Naive thymus-derived CD4-positive, alpha-beta T cell (primary cell): ENCODE data around the gene CYRIA. TPM values are rescaled to one million over a fixed set of nuclear protein-coding genes. Genes with fewer than 3 reads are reported as not detected.

Source experiments
- ATAC-seq: fragments of 150-1000 bp; cut with Tn5 transposase; 2 replicates; pipeline ENCODE4 v1.10.0; 2021; ENCODE audit warnings: mild to moderate bottlenecking, moderate library complexity
- CTCF ChIA-PET: fragments of 350-600 bp; sonication (Branson Sonifier 250); formaldehyde crosslinking; loops from one replicate; lab custom pipeline; 2021; ENCODE audit warnings: antibody characterized with exemption; lab: Charles Lee
- POLR2A ChIA-PET: fragments of 350-600 bp; sonication (Branson Sonifier 250); formaldehyde crosslinking; loops from one replicate; lab custom pipeline; 2021; ENCODE audit warnings: antibody characterized with exemption, inconsistent platforms; lab: Charles Lee
- DNase-seq, 9 donors: peaks; one replicate each; pipeline versions ENCODE4 v3.0.0 to v3.0.0-alpha.2; 2020 to 2022; ENCODE audit warnings: mixed read lengths in 1 of 9
- H3K27ac ChIP-seq: one replicate; pipeline ENCODE4 v1.7.0; 2013; ENCODE audit warnings: mild to moderate bottlenecking, low read depth, low read length, moderate library complexity
- H3K27me3 ChIP-seq, 2 donors: one replicate each; pipeline ENCODE4 v1.7.0; 2013; ENCODE audit warnings: low read length in 2 of 2, mild to moderate bottlenecking in 2 of 2, moderate library complexity in 2 of 2; ENCODE audit not compliant: control insufficient read depth in 2 of 2, insufficient read depth in 2 of 2
- H3K36me3 ChIP-seq, 3 experiments: 1 replicate in 2 of 3; 2 replicates in 1 of 3; pipeline ENCODE4 v1.7.0; 2013; ENCODE audit warnings: low read length in 3 of 3, mild to moderate bottlenecking in 3 of 3, moderate library complexity in 1 of 3; ENCODE audit not compliant: insufficient read depth in 3 of 3, control insufficient read depth in 2 of 3
- H3K4me1 ChIP-seq, 2 donors: one replicate each; pipeline ENCODE4 v1.7.0; 2013; ENCODE audit warnings: low read length in 2 of 2, mild to moderate bottlenecking in 2 of 2, moderate library complexity in 1 of 2; ENCODE audit not compliant: control insufficient read depth in 2 of 2, insufficient read depth in 2 of 2
- H3K4me3 ChIP-seq: 2 replicates; pipeline ENCODE4 v1.7.0; 2013; ENCODE audit warnings: mild to moderate bottlenecking, low read length
- H3K9me3 ChIP-seq, 3 experiments: 1 replicate in 2 of 3; 2 replicates in 1 of 3; pipeline ENCODE4 v1.7.0; 2013; ENCODE audit warnings: low read length in 3 of 3; ENCODE audit not compliant: control insufficient read depth in 2 of 3
- H3K27ac Mint-ChIP-seq, 9 donors: one replicate each; pipeline ENCODE4 v1.8.0; 2020 to 2022; ENCODE audit warnings: mixed read lengths in 9 of 9, mild to moderate bottlenecking in 8 of 9, moderate library complexity in 5 of 9, inconsistent platforms in 2 of 9
- H3K27me3 Mint-ChIP-seq, 5 donors: one replicate each; pipeline ENCODE4 v1.8.0; 2021 to 2022; ENCODE audit warnings: mixed read lengths in 5 of 5, mild to moderate bottlenecking in 1 of 5
- H3K36me3 Mint-ChIP-seq, 5 donors: one replicate each; pipeline ENCODE4 v1.8.0; 2020 to 2022; ENCODE audit warnings: mixed read lengths in 5 of 5, mild to moderate bottlenecking in 3 of 5, inconsistent platforms in 1 of 5
- H3K4me1 Mint-ChIP-seq, 7 donors: one replicate each; pipeline ENCODE4 v1.8.0; 2020 to 2022; ENCODE audit warnings: mixed read lengths in 7 of 7, mild to moderate bottlenecking in 3 of 7, inconsistent platforms in 1 of 7
- H3K4me3 Mint-ChIP-seq, 10 donors: one replicate each; pipeline ENCODE4 v1.8.0; 2020 to 2022; ENCODE audit warnings: mild to moderate bottlenecking in 10 of 10, mixed read lengths in 10 of 10, moderate library complexity in 6 of 10, inconsistent platforms in 2 of 10
- H3K9me3 Mint-ChIP-seq, 11 donors: one replicate each; pipeline ENCODE4 v1.8.0; 2020 to 2022; ENCODE audit warnings: mixed read lengths in 11 of 11, mild to moderate bottlenecking in 4 of 11, inconsistent platforms in 1 of 11, moderate library complexity in 1 of 11
- intact Hi-C, 2 donors: fragments of 100-400 bp; cut with micrococcal nuclease; formaldehyde crosslinking; loops; one replicate each; pipeline ENCODE4 v1.15.1; 2023
- polyA plus RNA-seq, 2 donors: library from polyadenylated mRNA; unstranded; fragments of 300-500 nt; fragmentation: Illumina TruSeq; gene quantifications; one replicate each; pipeline ENCODE4 v1.2.3, GENCODE V29; 2021
- total RNA-seq, 6 experiments: library from RNA in 5 of 6; stranded (reverse) in 5 of 6; gene quantifications; 1 replicate in 5 of 6; 2 replicates in 1 of 6; pipeline ENCODE4 v1.2.3 and lab custom pipeline; 2021 to 2026

CYRIA gene
- total RNA-seq (10 to 100 TPM in 1 of 5 experiments, 1 to 10 TPM in 2, under 1 TPM in 2; 0.16 to 48.7 (median 1.1) TPM), polyA plus RNA-seq (1 to 10 TPM in 1 of 2 donors, under 1 TPM in 1; 0.70 to 1.6 TPM), total RNA-seq (lab: John Stamatoyannopoulos, UW) (0.81 reads per million)

DNA sequence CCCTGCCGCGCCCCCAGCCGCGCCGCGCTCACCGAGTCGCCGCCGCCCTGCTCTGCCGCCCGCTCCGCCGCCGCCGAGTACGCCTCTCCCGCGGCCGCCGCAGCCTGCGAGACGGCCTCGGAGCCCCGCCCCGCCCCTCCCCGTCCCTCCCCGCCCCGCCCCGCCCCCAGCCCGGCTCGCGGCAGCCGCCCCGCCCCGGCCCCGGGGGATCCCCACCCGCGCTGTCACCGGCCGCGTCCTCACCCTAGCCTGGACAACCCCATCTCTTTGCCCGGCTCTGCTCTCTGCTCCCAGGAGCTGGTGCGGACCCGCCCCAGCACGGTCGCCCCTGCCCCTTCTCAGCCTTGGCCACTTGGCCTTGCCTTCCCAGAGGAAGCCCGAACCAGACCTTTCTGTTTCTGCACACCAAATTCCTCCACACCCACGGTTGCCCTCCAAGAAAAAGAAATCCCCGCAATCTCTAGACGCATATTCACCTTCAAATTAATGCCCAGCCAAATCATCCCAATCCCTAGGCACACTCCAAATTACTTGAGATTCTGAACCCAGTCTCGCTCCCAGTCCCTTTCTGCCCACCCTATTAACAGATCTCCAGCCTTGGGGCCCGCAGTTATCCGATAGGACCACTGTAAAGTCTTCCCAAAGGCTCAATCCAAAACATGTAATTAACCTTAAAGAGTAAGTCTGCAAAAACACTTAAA lies at the start of gene CYRIA:
Gene CYRIA, minus strand, starts transcription at position 87 of the 701 bp plus-strand sequence. CDS start 77,715 bp downstream, outside the sequence.
- no peaks in the 10 kb centered on the region for H3K9me3 ChIP-seq
- peak; percentile 86 for ATAC-seq
- peaks cover 3 to 4% of the 10 kb centered on the region in 2 donors for H3K4me1 ChIP-seq
- ChIA-PET POLR2A (no interaction called here), CTCF (no interaction called here)
- peaks cover 10 to 39% (median 21%) of the 10 kb centered on the region in 7 donors for H3K4me1 Mint-ChIP-seq
- peak in 8 of 9 donors; percentile 16 to 73 (median 34) for DNase-seq
- H3K4me3 ChIP-seq = peak within 1 kb of the TSS; percentile 49
- H3K9me3 Mint-ChIP-seq = no peaks in the 10 kb centered on the region
- peaks cover 32 to 57% (median 44%) of the 10 kb centered on the region in 5 donors for H3K27me3 Mint-ChIP-seq
- H3K36me3 Mint-ChIP-seq = no peaks in the 10 kb centered on the region
- no peak within 1 kb of the TSS for H3K27ac ChIP-seq
- peak within 1 kb of the TSS in 7 of 9 donors; percentile 17 to 91 (median 53) for H3K27ac Mint-ChIP-seq
- intact Hi-C loops = no loop called here
- H3K4me3 Mint-ChIP-seq = peak within 1 kb of the TSS; percentile 70 to 87 (median 83)
- H3K27me3 ChIP-seq = peaks cover 0 to 11% of the 10 kb centered on the region in 2 donors
- no peaks in the 10 kb centered on the region for H3K36me3 ChIP-seq

DNA sequence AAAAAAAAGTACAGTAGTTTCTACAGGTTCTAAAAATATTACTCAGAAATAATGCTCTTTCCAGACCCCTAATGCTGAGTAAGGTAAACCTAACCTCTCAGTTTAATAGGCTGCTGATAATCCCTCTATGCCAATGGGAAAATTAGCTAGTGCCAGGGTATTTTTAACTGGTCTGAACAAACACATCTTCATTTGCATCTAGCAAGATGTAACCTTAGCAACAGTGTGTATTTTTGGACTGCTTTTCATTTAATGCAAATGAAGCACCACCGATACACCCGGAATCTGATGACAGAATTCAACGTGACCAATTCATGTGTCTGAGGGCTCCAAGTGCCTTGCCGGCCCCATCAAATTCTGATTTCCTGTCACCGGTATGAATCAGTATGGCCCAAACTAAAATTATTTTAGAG lies 47.4 kb upstream of the CYRIA start:
- H3K27ac Mint-ChIP-seq = no peak overlapping the region
- Histone ChIP-seq H3K27ac (no peak overlapping the region), H3K4me3 (no peak overlapping the region), H3K9me3 (no peaks in the 10 kb centered on the region), H3K27me3 (no peaks in the 10 kb centered on the region), H3K4me1 (no peaks in the 10 kb centered on the region), H3K36me3 (no peaks in the 10 kb centered on the region)
- intact Hi-C loops = no loop called here
- peaks cover 0 to 1% (median 0%) of the 10 kb centered on the region in 7 donors for H3K4me1 Mint-ChIP-seq
- H3K36me3 Mint-ChIP-seq = no peaks in the 10 kb centered on the region
- H3K27me3 Mint-ChIP-seq = peaks cover 2 to 18% (median 9%) of the 10 kb centered on the region in 5 donors
- H3K9me3 Mint-ChIP-seq = peaks cover 0 to 4% (median 0%) of the 10 kb centered on the region in 11 donors
- H3K4me3 Mint-ChIP-seq = no peak overlapping the region
- DNase-seq (no peak), ATAC-seq (peak; percentile 39)
- POLR2A ChIA-PET = no interaction called here
- CTCF ChIA-PET = no interaction called here

- no peaks in the 10 kb centered on the region for H3K4me1 ChIP-seq
- no peaks in the 10 kb centered on the region for H3K36me3 Mint-ChIP-seq
- POLR2A ChIA-PET = no interaction called here
- ATAC-seq (peak; percentile 69), DNase-seq (no peak)
- no peaks in the 10 kb centered on the region for H3K9me3 ChIP-seq
- H3K27me3 Mint-ChIP-seq = peaks cover 0 to 21% (median 17%) of the 10 kb centered on the region in 5 donors
- H3K27me3 ChIP-seq = no peaks in the 10 kb centered on the region
- H3K27ac Mint-ChIP-seq = no peak overlapping the region
- H3K4me3 Mint-ChIP-seq = no peak overlapping the region
- H3K4me3 ChIP-seq = no peak overlapping the region
- H3K27ac ChIP-seq = no peak overlapping the region
- intact Hi-C loops = no loop called here
- H3K9me3 Mint-ChIP-seq = peaks cover 0 to 4% (median 0%) of the 10 kb centered on the region in 11 donors
- H3K4me1 Mint-ChIP-seq = peaks cover 0 to 5% (median 0%) of the 10 kb centered on the region in 7 donors
- CTCF ChIA-PET = no interaction called here
- no peaks in the 10 kb centered on the region for H3K36me3 ChIP-seq
Observed at GRCh38 chr2:16709769-16710168, 44.1 kb upstream of the CYRIA start.

- H3K27ac ChIP-seq = no peak overlapping the region
- Mint-ChIP-seq H3K27ac (no peak overlapping the region), H3K9me3 (peaks cover 0 to 4% (median 0%) of the 10 kb centered on the region in 11 donors), H3K27me3 (peaks cover 0 to 21% (median 15%) of the 10 kb centered on the region in 5 donors), H3K4me1 (peaks cover 0 to 5% (median 0%) of the 10 kb centered on the region in 7 donors), H3K4me3 (no peak overlapping the region), H3K36me3 (no peaks in the 10 kb centered on the region)
- ATAC-seq = no peak
- intact Hi-C loops = no loop called here
- H3K4me3 ChIP-seq = no peak overlapping the region
- H3K27me3 ChIP-seq = no peaks in the 10 kb centered on the region
- ChIA-PET POLR2A (no interaction called here), CTCF (no interaction called here)
- H3K4me1 ChIP-seq = no peaks in the 10 kb centered on the region
- no peaks in the 10 kb centered on the region for H3K9me3 ChIP-seq
- no peaks in the 10 kb centered on the region for H3K36me3 ChIP-seq
- DNase-seq = no peak
Observed at GRCh38 chr2:16708173-16708572, 42.5 kb upstream of the CYRIA start.

DNA sequence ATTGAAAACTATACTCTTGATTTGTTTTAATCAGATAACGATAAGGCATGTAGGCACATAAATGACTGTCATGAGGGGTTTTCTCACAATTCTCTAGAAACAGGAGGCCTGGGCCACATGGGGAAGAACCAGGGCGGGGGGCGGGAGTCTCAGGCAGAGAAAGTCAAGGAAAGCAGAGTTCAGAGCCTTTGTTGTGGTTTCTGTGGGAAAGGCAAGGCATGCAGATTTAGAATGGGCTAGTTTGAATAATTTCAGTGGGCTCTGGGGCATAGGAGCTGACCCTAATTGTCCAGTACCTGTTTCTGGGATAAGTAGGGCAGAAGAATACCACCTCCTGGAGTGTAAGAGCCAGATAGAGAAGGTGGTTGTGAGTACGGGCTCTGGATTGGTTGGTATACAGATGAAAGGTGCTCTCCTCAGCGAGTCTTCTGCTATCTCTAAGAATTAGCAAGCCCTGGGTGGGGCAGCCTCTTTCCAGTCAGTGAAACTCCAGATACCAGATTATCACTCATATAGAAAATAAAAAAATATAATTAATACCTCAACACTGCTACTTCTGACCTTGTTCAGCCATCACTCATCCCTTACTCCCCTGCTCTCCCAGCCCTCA lies 41.5 kb upstream of the CYRIA start:
- intact Hi-C loops = no loop called here
- ChIA-PET CTCF (interaction anchor here (0.6 kb wide), 1 partner anchor 725 kb away, joined by 3 read pairs; no protein-coding TSS in a partner anchor), POLR2A (no interaction called here)
- H3K4me1 ChIP-seq = no peaks in the 10 kb centered on the region
- ATAC-seq = no peak
- DNase-seq = no peak
- Mint-ChIP-seq H3K36me3 (no peaks in the 10 kb centered on the region), H3K4me1 (peaks cover 0 to 5% (median 0%) of the 10 kb centered on the region in 7 donors), H3K4me3 (no peak overlapping the region), H3K27ac (no peak overlapping the region), H3K27me3 (peaks cover 0 to 21% (median 15%) of the 10 kb centered on the region in 5 donors), H3K9me3 (peaks cover 0 to 4% (median 0%) of the 10 kb centered on the region in 11 donors)
- no peaks in the 10 kb centered on the region for H3K9me3 ChIP-seq
- no peak overlapping the region for H3K27ac ChIP-seq
- no peaks in the 10 kb centered on the region for H3K36me3 ChIP-seq
- H3K27me3 ChIP-seq = no peaks in the 10 kb centered on the region
- no peak overlapping the region for H3K4me3 ChIP-seq

DNA sequence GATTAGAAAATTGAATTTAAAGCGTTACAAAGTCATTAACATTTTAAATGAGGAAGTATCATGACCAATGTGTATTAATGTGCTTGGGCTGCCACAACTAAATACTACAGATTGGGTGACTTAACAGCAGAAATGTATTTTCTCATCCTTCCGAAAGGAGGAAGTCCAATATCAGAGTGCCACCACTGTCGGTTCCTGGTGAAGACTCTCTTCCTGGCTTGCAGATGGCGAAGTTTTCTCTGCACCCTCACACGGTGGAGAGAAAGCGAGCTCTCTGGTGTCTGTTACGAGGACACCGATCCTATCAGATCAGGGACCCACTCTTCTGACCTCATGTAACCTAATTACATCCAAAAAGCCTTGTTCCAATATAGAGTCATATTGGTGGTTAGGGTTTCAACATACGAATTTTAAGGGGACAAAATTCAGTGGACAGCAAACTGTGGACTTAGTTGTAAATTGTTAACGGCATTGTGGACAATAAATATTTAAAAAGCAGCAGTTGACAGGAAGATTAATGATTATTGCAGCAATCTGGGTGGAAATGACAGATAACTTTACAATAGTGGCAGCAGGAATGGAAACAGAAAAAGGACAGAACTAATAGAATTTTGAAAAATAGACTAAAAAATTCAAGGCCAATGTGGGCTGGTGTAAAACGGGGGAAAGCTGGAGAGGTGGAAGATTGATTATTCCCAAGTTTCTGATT lies 35.1 kb upstream of the CYRIA start:
- ATAC-seq (peak; percentile 47), DNase-seq (no peak)
- no peak overlapping the region for H3K4me3 ChIP-seq
- no peak overlapping the region for H3K27ac ChIP-seq
- no peak overlapping the region for H3K4me3 Mint-ChIP-seq
- no peaks in the 10 kb centered on the region for H3K9me3 ChIP-seq
- no peaks in the 10 kb centered on the region for H3K36me3 ChIP-seq
- CTCF ChIA-PET = no interaction called here
- H3K27me3 Mint-ChIP-seq = peaks cover 0 to 27% (median 14%) of the 10 kb centered on the region in 5 donors
- peaks cover 2 to 16% (median 6%) of the 10 kb centered on the region in 11 donors for H3K9me3 Mint-ChIP-seq
- POLR2A ChIA-PET = no interaction called here
- peaks cover 0 to 4% (median 0%) of the 10 kb centered on the region in 5 donors for H3K36me3 Mint-ChIP-seq
- no peak overlapping the region for H3K27ac Mint-ChIP-seq
- H3K4me1 ChIP-seq = no peaks in the 10 kb centered on the region
- H3K4me1 Mint-ChIP-seq = no peaks in the 10 kb centered on the region
- intact Hi-C loops = no loop called here
- no peaks in the 10 kb centered on the region for H3K27me3 ChIP-seq
